Stimulated activated CD4-positive, alpha-beta T cell treated with anti-CD3 and anti-CD28 coated beads, Interleukin-2, amount 100 ng/mL, for 48 hours (primary cell): ENCODE results near the gene CETN3.
A peak's percentile ranks its signal among the peaks of the same experiment; 100 is the strongest.

Experiments used
- DNase-seq, 2 donors: peaks; one replicate each; pipeline ENCODE4 v3.0.0-alpha.2; 2020

CETN3 gene

DNA sequence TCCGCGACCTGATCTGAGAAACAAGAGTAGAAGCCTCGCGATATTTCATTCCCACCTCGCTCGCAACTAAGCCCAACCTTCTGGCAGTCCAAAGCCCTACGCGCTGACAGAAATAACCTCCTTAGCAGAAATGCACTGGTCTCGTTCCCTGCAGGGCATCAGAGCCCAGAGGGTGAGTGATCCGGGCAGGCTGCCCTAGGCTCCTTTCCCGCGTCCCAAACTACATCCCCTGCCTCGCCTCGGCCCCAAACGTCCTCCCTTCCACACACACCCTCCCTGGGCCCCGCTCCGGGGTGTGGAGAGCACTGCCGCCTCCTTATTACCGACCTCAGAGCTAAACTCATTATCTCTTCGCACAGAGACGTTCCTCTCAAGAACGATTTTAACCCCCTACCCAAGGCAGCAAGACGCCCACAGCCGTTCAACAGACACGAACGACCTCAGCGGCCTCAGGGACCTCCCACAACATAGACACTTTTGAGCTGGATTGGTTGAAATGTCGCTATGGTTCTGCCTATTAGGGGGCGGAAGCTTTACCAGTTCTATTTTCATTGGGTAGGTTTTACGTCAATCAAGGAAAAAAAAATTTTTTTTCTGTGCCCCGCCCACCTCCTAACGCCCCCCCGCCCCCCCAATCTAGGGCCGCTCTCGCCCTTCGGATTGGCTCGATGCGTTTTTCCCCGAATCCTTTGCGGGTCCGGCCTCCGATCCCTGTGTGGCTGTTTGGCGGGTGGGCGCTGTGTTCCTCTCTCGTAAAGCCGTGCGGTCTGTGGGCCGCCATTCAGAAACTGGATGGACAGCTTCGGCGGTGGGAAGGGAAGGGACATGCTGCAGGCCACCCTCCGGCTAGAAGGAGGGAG is at the start of gene CETN3:
TSS of gene CETN3 (minus strand) at position 439 of the 860 bp plus-strand sequence. CDS start at position 344, 95 bp downstream.
- peak; percentile 76 to 79 for DNase-seq

DNA sequence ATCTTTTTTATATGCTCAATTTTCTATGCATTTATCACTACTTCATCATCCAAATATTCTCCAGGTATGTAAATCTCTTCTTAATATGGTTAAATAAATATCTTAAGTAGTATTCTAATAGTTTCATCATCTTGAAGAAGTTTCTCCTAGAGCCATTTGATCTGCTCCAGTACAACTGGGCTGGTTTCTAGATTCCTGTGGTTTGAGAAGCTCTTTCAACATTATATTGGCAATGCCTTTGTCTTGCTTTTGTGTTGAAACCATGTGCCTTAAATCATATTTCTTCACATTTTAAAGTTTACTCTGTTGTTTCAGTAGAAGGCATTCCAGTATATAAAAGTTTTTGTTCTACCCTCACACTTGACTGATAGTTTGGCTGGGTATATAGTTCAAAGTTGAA is 37.4 kb upstream of the CETN3 start:
- DNase-seq = no peak

DNA sequence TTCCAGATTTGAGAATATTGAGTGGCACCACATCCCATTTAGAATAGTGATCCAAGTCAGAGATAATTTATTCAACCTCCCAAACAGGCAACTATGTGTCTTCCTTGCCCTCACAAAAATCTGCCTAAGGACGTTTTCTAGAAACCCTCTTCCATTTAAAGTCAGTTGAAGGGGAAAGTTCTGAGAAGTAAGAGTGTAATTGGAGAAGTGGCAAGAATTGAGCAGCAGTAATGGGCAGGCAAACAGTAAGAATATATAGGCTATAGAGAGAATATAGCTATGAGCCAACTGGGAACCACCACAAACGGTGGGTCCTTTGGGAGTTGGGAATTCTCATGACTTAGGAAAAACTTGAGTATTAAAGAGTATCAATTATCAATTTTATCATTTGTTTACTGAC is 31.1 kb upstream of the CETN3 start:
- DNase-seq = no peak

DNA sequence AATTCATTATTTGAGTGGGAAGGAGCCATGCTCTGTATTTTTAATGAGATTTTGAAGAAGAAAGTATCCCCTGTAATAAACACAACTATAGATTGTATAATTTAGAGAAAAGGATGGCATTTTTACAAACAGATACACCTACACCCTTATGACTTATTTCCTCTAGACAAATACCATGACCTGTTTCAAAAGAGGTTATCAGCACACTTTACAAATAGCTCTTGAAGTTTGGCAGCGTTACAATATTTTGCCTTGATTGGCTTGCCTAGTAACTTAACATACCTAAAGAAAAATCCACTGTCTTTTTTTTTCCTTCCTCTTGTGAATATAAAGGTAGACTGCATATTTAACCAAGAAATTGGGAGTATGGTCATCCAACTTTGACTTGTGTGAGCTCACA is 28.5 kb upstream of the CETN3 start:
- no peak for DNase-seq

DNA sequence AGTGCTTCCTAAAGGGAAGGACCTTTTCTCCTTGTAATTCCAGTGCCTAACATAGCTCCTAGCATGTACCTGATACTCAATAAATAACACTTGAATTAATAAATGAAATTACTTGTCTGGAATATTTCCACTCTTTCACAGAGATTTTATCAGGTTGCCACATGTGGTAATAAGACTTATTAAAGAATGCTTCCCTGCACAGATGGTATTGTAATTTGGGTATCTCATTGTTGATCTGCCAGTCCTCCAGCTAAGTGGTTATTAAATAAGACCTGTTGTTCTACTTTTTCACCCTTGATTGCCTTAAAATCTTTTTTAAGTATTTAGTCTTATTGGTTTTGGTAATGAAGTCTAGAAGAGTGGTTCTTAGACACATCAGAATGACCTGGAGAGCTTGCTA is 28.1 kb upstream of the CETN3 start:
- no peak for DNase-seq

DNA sequence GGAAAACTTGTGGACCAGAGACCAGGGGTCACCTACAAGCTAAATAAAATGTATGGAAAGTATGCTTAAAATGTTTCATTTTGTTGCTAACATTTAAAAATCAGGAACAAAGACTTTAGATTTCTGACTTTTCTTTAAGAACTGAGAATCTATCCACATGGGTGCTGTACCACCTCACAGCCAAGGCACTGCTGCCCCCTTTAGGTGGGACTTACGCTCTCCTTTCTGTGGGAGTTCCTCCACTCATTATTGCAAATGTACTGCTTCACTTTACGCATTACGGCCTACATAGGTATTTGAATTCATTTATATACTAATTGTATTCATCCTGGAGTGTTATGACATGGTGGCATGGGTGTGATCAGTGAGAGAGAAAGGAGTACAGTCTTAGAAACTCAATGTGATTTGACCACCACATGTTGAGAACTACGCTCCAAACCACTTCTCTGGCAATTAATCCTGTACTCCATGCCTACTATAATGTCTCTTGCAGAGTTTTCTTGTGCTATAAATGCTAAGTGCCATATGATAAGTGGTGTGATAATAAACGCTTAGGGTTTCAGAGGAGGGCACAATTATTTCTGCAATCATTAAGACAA is 24.7 kb upstream of the CETN3 start:
- DNase-seq = peak; percentile 22 to 26

DNA sequence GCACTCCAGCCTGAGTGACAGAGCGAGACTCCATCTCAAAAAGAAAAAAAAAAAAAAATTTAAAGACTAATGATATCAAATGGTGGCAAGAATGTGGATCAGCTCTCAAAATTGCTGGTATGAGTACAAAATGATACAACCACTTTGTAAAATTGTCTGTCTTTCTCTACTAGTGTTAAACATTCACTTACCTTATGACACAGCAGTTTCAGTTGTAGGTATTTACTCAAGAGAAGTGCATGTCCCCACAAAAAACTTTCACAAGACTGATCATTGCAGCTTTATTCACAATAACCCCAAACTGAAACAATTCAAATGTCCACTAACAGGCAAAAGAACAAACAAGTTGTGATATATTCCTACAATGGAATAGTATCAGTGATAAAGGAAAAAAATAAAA is 14.7 kb upstream of the CETN3 start:
- no peak for DNase-seq

DNA sequence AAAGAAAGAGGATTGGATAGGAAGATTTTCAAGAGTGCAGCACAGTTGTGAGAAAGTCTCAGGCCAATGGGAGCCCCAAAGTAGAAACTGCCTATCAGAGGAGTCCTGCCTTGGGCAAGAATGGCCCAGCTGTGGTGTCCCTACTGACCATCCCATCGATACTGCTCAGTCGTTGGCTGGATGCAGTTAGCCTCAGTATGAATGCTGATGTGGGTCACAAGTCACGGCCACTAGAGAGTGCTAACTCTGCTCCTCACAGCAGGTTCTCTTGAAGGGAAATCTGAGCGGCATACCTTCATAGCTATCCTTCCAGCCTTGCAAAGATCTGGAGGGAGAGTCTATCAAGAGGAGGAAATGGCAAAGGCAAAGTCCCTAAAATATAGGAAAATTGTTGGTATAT is 11.6 kb upstream of the CETN3 start:
- DNase-seq = no peak

DNA sequence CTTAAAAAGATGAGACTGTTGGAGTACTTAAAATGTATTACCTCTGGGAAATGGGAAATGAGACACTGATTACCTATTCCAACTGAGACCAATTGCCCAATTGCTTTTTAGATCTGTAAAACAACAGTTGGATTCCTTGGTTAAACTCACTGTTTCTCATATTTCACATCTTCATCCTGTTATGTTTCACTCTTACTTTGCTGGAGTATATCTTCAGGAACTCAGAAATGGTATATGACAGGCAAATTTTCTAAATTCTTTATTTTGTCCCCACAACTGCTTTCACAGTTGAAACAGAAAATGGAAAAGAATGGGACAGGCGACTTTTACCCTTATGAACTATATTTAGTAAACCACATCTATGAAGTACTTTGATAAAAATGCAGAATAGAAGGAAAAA is 8.7 kb upstream of the CETN3 start:
- no peak for DNase-seq

DNA sequence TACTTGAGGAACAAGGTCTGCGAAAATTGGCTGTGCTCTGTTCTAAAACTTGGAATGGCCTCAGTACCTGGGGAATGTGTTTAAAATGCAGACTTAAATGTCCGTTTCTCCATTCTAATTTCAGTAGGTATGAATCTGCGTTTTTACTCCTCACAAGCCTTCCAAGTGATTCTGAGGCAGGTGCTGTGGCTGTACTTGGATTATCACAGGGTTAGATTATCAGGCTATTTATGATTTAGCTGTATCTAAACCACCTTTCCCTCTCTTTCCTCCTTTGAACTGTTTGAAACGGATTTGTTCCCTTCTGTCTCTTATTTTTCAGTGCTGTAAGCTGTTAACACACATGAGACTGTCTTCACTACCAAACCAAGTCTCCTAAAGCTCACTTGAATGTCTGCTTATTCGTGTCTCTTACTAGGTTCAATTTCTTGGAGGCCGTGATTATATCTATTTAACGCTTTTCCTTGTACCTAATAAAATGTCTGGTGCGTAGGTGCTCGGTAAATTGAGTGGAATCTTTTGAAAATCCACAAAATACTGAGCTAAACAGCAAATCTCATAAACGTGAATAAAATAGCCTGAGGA is 714 bp upstream of the CETN3 start:
- no peak for DNase-seq

DNA sequence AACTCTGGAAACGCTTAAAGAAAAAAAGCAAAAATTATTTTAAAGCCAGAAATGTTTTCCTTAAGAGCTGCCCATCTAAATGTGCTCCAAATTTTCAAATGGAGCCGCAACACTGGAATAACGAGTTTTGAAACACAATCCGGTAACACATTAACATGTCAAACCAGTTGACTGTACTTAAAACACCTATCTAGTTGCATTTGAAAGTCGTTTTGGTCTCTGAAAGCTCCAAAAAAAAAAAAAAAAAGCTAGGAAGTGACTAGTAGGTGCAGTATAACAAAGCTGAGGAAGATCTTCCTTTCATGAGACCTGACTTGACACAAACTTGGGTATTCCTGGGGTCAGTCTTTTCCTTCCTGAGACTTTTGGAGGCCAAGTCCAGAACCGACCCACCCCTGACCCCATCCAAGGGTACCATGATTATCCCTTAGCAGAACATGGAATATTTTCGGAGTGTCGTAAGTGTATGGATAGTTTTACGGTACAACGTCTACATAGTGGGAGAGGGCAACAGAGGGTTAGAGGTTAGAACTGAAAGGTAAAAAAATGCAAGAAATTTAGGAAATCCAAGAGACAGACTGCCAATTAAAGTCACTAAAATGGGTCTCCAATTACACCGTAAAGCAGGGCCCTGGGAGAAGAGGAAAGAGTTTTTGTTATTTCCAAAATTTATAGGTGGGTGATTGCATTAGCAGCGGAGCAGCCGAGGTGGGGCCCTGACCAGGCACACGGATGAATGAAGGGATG is 812 bp downstream of the CETN3 start:
- no peak for DNase-seq

DNA sequence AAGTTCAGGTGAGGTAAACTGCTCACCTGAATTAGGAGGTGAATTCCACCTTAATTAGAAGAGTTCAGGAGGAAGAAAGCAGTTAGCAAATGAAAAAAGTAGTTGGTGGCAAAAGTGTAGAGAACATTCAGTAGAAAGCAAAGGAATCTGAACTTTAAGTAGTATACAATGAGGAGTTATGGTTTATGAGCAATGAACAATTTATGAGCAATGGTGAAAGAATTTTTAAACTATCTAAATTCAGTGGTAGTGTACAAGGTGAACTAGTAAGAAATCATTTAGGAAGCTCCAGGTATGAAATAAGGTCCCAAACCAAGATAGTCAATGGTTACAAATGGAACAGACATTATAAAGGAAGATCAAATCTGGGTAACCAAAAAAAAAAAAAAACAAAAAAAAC is 3.1 kb downstream of the CETN3 start:
- DNase-seq = no peak

DNA sequence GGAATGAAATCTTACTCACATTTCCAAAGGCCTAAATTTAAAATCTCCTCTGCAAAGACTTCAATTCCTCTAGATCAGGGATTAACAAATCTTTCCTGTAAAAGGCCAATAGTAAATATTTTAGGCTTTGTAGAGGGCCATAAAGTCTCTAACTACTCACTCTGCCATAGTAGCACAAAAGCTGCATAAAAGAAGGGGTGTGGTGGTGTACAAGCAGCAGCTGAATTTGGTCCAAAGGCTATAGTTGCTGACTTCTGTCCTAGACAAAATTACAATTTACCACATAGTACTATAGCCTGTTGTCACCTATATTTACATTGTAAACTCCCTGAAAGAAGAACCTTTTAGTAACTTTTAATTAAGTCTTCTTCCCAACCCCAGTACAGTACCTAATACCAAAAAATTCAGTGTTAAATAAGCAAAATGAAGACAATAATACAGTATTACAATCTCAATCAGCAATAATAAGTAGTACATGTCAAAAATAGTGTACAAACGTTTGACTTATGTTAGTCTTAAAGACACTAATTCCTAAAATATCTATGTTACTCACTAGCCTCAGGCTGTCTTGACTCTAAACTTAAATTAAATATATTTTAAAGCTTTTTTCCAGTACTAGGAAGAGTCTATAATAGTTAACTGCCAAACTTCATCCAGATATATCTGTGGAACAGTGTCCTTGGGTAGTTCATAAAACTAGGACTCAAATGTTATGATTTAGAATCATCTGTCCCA is 6.9 kb downstream of the CETN3 start:
- no peak for DNase-seq

DNA sequence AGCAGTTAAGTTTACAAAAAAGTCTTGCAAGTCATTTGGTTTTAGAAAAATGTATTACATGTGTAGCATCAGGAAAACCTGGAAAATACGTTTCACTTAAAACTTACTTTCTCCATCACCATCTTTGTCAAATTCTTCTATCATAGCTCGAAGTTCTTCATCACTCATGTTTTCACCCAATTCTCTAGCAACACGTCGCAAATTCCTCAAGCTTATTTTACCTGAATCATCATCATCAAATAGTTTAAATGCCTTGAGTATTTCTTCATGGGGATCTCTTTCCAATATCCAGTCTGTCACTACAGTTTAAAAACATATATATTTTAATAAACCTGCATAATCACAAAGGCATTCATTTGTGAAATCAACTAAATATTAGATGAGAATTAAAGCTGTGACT is 10.3 kb downstream of the CETN3 start:
- DNase-seq = no peak

DNA sequence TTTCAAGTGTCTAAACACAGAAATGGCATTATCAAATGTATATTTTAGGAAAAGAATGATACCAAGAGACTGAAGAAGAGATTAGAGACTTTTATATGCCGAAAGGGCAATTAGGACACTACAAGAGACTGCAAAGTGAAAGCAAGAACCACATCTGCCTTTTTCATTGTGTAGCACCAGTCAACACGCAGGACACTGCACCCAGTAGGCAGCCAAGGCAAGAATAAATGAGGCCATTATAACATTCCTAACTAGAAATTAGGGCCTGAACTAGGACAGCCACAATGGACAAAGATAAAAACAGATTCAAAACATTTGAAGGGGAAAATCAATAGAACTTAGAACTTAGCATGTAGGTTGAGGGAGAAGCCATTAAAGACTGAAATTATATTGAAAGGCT is 10.8 kb downstream of the CETN3 start:
- no peak for DNase-seq

DNA sequence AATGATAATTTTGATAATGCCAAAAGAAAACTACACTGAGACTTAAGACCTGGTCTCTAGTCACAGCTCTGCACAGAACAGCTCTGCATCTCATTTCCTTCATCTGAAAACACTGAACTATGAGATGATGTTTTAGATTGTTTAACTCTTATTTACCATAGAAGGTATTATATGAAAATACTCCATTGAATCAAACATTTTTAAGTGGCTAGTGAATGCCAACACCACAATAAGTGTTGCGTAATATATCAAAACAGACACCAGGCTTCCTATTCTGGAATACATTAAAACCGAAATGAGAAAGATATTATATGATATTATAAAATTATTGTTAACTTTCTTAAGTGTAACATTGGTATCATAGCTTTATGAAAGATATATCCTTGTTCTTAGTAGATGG is 14.6 kb downstream of the CETN3 start:
- no peak for DNase-seq

DNA sequence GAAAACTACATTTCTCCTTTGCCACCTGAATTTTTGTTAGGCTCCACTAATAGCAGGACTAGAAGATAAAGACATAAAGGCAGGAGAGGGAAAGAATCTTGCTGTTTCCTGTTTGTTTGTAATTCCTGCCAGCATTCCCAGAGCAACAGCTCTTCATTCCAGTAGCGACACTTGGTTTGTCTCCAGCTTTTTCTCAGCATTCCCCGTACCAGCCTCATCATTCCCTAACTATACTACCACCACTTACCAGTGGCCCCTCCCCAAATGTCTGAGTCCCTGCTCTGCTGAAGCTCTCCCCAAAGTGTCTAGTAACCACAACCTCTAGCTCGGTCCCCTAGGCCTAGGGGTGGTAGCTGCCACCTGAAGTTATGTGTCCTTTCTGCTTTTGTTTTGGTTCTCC is 18.6 kb downstream of the CETN3 start:
- DNase-seq = no peak

DNA sequence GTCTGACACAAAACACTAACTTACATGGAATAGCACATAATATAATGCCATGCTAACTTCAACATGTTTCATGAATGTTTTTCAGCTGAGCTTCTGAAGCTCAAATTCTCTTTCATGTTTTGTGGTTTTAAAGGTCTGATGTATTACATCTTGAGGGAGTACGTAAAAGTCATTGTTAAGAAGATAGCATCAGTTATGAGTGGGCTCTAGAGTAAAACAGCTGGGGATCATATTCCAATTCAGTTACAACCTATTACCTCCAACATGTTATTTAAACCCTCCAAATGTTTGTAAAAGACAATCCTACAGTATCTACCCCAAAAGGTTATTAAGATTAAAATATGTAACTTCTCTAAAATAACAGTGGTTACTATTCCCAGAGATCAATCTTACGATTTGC is 19.2 kb downstream of the CETN3 start:
- DNase-seq = no peak

DNA sequence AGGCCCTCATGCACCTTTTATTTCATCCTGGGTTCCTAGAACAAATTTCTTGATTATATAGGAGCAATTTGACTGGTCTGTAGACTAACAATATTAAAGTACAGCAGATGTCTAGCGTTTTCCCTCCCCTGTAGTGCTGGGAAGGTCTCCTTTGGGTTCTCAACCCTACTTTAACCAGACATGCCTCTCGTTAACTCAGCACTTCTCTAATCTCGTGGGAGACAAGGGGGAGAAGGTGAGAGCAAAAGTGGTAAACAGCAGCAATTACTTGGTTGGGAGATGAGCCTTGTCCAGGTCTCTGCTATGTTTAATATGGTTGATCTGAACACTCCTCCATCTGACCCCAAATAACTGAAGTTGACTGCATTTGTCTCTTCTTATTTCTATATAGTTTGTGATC is 22.0 kb downstream of the CETN3 start:
- no peak for DNase-seq

DNA sequence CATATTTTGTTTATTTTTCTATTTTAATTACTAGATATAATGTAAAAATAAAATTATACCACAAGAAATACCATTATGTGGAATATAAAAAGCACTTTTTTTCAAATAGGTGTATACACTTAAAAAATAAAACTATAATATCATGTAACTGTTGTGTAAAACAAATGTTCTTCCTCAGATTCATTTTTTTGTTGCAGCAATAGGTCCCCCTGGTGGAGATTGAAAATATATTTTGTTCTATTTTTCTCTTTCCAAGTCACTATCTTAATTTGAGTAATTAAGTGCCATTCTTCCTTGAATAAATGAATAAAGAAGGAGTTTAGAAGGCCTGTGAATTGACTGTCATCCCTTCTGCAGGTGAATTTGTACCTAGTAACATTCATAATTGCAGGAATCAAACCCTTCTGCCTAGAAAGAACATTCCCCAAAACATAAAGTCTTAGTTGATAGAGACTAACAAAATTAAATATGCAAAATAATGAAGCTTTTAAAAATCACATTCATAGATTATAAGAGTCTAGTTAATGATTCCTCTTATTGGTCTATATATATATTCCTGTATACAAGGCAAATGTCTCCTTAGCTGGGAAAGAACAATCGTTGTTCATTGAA is 23.4 kb downstream of the CETN3 start:
- DNase-seq = no peak

DNA sequence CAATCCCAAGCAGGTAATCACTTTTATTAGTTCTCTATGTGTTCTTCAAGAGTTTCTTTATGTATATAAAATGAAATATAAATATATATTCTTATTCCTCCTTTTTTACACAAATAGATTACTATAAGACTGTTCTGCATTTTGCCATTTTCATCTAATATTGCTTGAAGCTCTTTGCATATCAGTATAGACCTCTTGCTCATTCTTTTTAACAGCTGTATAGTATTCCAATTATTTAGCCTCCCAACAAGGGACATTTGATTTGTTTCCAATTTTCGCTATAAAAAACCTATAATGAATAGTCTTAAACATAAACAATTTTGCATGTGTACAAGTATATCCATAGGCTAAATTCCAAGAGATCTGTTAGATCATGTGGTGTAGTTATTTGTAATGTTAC is 25.2 kb downstream of the CETN3 start:
- no peak for DNase-seq

DNA sequence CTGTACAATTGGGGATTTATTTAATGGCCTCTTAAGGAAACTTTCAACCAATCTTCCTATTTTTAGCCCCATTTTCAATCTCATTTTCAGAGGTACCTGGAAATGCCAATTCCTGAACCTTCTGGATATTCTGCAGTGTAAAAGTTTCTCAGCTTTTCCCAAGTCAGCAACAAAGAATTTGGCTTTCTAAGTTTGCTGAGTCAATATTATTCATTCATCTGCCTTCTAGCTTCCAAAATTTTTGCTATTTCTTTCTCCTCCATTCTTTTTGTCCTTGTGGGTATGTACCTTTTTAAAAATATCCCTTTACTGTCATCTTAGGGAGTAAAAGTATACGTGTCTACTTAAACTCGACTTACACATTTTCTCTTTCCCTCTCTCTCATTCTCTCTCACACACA is 25.7 kb downstream of the CETN3 start:
- DNase-seq = no peak
